Fibroblast of the aortic adventitia (primary cell): ENCODE results near the gene OVCH2. TPM values are rescaled to one million over a fixed set of nuclear protein-coding genes. Genes with fewer than 3 reads are reported as not detected.

Source experiments
- DNase-seq: peaks from one replicate; pipeline ENCODE4 v3.0.0-alpha.2; 2010; ENCODE audit warnings: low read depth
- H3K4me3 ChIP-seq: 2 replicates; pipeline ENCODE4 v1.5.1; 2011; ENCODE audit warnings: low read depth, mild to moderate bottlenecking, control low read depth, low read length, moderate library complexity
- CTCF ChIP-seq: IDR thresholded peaks from 2 replicates; pipeline ENCODE4 v1.5.1; 2011; ENCODE audit warnings: mild to moderate bottlenecking, low read length, control low read depth, inconsistent platforms; ENCODE audit not compliant: insufficient read depth
- total RNA-seq: library from RNA; depleted of rRNA; stranded (reverse); fragments of >200 nt; gene quantifications from 2 replicates; pipeline ENCODE4 v1.2.3, GENCODE V29; 2012; ENCODE audit warnings: low replicate concordance

Gene OVCH2
- total RNA-seq, 1 donor = not detected

- TF ChIP-seq CTCF = no peak
- no peak overlapping the region for H3K4me3 ChIP-seq
- no peak for DNase-seq
Measured at GRCh38 chr11:7645206-7645605, 61.1 kb downstream of the OVCH2 start.

GRCh38 chr11:7643314-7643713 is 63.0 kb downstream of the OVCH2 start:
- no peak for DNase-seq
- no peak overlapping the region for H3K4me3 ChIP-seq
- TF ChIP-seq CTCF = no peak

- TF ChIP-seq CTCF = no peak
- no peak overlapping the region for H3K4me3 ChIP-seq
- DNase-seq = no peak
Measured at GRCh38 chr11:7642747-7643146, 63.5 kb downstream of the OVCH2 start.

- DNase-seq = no peak
- TF ChIP-seq CTCF = no peak
- H3K4me3 ChIP-seq = no peak overlapping the region
Measured at GRCh38 chr11:7640816-7641215, 65.5 kb downstream of the OVCH2 start.

- TF ChIP-seq CTCF = no peak
- no peak overlapping the region for H3K4me3 ChIP-seq
- no peak for DNase-seq
Measured at GRCh38 chr11:7639643-7640025, 66.6 kb downstream of the OVCH2 start.

Other genes with a start within 250 kb of the OVCH2 start
- 27.1 and 75.0 TPM in 2 replicates for gene OLFML1, start 221.0 kb downstream of the OVCH2 start, total RNA-seq
- 11.7 and 53.3 TPM in 2 replicates for gene PPFIBP2, start 192.5 kb downstream of the OVCH2 start, total RNA-seq
- 5.4 and 11.2 TPM in 2 replicates for gene CYB5R2, start 33.0 kb downstream of the OVCH2 start, total RNA-seq
- not detected in 2 replicates for gene OR5P2, start 90.5 kb upstream of the OVCH2 start, total RNA-seq
- gene OR5P3, start 124.4 kb upstream of the OVCH2 start, total RNA-seq = not detected in 2 replicates
- 0.18 TPM in 1 of 2 replicates, not detected in the other for gene OR10A6, start 224.8 kb upstream of the OVCH2 start, total RNA-seq
- gene OR10A3, start 235.2 kb upstream of the OVCH2 start, total RNA-seq = 0.09 TPM in 1 of 2 replicates, not detected in the other